ENCODE results near the gene TTC39C.
"Not testable (repeated sequence)": the region's sequence is repeated elsewhere in the genome, so short reads cannot be mapped to it uniquely, and the experiment has no call there.

TTC39C gene

DNA sequence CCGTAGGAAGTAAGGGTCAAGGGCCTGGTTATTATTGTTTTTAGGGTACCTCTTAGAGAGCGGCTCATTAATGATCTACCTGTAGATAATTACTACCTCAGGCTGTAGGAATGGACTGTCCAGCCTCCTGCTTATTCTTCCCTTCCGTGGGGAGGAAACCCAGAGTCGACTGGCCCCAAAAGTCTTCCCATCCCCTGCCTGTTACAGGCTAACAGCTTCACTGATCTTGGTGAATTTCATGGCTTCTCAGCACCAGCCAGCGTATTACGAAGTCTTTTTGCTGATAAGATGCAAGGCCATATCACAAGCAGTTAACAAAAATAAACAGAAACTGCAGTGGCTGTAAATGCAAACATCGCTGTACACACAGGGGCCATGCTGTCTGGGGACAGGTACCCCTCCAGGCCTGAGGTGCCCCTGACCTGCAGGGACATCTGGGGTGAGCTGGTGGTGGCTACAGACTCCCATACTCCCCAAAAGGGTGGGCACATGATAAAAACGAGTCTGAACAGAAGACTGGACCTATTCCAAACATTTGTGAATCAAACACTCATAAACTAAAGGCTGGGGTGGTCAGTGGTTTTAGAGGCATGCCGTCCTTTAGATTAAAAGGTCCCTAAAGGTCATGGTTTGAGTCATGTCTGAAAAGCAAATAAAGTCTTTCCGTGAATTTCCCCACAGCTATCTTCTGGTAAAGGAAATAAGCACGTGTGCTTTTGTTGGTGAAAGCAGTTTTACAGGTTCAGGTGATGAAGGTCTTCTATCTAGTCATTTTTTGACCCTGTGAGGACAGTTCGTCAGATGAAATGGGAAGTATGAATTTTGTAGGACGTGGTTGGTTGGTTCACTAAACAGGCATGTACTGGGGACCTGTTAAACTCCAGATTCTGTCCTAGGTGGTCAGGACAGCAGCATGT lies 36.7 kb downstream of the TTC39C start:
- no peak for DNase-seq (ENCODE audit: extremely low read depth in 1 of 2, low read depth in 1 of 2)

DNA sequence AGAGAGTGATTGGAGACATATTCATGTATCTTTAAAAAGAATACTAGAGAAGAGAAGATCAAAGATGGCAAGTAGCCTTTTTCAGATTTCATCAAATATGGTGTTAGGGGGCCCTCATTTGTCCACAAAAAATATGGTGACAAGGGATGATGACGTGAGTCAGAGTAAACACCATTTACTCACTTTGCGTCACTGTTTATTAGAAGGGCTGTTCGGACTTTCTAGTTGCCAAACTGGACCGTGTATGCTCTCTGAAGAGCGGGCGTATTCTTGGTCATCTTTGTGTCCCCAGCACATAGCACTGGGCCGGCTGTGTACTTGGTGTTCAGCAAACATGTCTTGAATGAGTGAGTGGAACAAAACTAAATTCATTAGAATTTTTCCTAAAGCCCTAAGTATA lies 37.5 kb downstream of the TTC39C start:
- DNase-seq (ENCODE audit: extremely low read depth in 1 of 2, low read depth in 1 of 2) = no peak

DNA sequence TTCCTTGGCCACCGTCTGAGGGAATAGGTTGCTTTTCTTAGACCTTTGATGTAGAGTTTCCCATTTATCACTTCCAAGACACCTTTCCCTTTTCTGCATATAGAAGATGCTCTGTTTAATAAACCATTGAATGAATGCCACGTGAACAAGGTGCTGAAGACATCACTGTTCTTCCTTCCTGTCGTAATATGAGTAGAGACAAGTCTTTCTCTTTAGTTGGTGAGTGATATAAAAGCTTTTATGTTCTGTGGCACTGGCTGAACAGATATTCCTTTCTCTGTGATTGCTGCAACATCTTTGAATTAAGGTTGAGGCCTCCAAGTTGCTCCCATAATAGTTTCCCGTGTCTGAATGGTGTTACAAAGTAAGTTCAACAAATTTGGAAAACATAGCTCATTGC lies 38.7 kb downstream of the TTC39C start:
- DNase-seq (ENCODE audit: extremely low read depth in 1 of 2, low read depth in 1 of 2) = no peak

DNA sequence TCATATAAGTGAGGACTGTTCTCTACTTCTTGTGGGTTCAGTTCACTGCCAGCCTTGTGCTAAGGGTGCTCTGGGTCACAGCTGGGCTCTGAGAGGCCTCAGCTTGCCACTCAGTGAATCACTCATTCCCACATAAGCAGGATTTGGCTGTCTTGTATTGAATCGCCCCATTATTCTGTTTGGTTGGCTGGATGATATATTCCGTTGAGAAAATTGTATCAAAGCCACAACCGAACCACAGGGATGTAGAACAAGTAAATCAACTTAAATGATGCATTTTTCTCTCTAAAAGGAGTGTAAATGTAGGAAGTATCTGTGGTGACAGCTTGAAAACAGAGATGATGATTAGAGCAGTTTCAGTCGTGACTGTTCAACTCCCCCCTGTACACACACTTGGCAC lies 39.6 kb downstream of the TTC39C start:
- peak in 1 of 2 donors; percentile 37 for DNase-seq (ENCODE audit: extremely low read depth in 1 of 2, low read depth in 1 of 2)

DNA sequence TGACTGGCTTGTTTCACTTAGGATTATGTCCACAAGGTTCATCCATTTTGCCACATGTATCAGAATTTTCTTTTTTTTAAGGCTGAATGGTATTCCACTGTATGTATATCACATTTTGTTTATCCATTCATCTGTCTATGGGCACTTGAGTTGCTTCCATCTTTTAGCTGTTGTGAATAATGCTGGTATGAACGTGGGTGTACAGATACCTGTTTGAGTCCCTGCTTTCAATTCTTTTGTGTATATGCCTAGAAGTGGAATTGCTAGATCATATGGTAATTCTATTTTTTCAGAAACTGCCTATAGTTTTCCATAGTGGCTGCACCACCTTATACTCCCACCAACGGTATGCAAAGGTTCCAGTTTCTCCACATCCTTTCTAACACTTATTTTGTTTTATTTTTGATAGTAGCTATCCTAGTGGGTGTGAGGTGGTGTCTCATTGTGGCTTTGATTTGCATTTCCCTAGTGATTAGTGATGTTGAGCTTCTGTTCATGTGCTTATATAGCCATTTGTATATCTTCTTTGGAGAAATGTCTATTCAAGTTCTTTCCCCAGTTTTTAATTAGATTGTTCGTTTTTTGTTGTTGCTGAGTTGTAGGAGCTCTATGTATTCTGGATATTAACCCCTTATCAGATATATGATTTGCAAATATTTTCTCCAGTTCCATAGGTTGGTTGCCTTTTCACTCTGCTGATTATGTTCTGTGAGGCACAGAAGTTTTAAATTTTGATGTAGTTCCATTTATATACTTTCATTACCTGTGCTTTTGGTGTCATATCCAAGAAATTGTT lies 40.7 kb downstream of the TTC39C start:
- DNase-seq (ENCODE audit: extremely low read depth in 1 of 2, low read depth in 1 of 2) = no peak

DNA sequence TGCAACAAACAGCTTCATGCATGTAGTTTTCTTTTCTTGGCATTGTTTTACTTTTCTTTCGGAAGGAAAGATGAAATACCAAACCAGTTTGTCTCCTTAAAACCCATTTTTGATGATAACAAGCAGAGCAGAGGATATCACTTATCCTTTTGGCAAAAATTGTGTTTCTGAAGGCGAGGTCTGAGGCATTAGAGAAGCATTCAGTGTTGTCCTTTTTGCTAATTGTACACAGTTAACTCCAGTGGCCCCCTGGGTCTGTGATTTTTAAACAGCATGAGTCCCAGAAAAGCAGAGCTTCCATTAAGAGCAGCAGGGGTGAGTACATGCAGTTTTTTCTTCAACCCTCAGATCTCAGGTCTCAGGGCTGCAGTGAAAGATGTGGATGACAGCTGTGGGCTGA lies 41.3 kb downstream of the TTC39C start:
- DNase-seq (ENCODE audit: extremely low read depth in 1 of 2, low read depth in 1 of 2) = no peak

DNA sequence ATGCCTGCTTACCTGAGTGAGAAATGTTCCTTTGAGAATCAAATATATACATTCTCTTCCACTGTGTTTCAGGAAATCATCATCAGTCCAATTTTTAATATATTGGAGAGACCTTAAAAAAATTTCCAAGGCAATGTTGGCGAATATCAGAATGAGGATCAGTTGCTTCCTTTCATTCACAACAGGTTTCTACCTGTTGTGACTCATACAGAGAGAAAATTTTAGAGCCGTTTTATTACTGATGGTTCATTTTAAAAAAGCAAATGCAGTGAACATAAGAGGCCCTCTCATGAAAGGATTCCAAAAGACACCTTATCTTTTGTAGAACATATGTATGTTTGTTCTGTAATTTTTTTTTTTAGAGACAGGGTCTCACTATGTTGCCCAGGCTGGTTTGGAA lies 42.0 kb downstream of the TTC39C start:
- DNase-seq (ENCODE audit: extremely low read depth in 1 of 2, low read depth in 1 of 2) = no peak

DNA sequence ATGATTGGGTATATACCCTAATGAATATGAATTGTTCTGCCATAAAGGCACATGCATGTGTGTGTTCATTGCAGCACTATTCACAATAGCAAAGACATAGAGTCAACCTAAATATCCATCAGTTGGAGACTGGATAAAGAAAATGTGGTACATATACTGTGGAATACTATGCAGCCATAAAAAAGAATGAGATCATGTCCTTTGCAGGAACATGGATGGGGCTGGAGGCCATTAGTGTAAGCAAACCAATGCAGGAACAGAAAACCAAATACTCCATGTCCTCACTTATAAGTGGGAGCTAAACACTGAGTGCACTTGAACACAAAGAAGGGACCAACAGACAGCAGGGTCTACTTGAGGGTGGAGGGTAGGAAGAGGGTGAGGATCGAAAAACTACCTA lies 43.2 kb downstream of the TTC39C start:
- DNase-seq (ENCODE audit: extremely low read depth in 1 of 2, low read depth in 1 of 2) = no peak

DNA sequence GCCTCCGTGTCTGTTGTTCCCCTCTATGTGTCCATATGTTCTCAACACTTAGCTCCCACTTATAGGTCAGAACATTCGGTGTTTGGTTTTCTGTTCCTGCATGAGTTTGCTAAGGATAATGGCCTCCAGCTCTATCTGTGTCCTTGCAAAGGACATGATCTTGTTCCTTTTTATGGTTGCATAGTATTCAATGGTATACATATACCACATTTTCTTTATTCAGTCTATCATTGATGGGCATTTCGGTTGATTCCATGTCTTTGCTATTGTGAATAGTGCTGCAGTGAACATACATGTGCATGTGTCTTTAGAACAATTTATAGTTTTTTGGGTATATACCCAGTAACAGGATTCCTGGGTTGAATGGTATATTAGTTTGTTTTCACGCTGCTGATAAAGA lies 44.8 kb downstream of the TTC39C start:
- not testable (repeated sequence) for DNase-seq (ENCODE audit: extremely low read depth in 1 of 2, low read depth in 1 of 2)

DNA sequence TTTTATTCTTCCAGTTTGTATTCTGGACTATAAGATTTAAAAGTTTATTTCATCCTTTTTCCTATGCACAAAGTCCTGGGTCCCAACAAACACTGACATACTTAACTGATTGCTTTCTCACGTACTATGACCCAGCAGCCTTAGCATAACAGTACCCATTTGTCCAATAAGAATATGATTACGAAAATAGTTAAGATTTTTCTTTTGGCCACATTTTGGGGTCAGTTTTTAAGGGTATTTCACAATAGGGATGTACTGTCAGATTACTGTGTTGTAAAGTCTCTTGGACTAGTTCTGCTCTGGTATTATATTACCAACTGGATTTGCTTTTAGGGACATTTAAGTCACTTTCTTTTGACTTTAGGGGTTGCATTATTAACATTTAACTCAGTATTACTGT lies 46.1 kb downstream of the TTC39C start:
- DNase-seq (ENCODE audit: extremely low read depth in 1 of 2, low read depth in 1 of 2) = no peak

DNA sequence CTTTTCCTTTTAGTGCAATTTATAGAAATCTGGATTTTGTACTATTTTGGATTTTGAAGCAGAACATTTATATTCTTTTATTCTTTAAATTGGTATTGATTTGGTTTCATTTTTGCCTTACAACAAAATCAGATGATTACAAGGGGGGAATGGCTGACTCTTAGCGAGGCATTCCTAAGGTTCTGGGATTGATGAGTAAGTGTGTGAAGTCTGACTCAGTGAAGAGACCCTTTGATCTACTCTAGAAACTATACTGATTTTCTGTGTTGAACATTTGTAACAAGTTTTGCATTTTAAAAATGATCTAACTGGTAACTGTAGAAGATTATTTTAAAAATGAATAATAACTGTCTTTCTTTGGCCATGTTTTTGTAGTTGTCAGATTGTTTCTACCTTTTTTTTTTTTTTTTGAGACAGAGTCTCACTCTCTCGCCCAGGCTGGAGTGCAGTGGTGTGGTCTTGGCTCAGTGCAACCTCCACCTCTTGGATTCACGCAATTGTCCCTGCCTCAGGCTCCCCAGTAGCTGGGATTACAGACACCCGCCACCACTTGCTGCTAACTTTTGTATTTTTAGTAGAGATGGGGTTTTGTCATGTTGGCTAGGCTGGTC lies 48.7 kb downstream of the TTC39C start:
- DNase-seq (ENCODE audit: extremely low read depth in 1 of 2, low read depth in 1 of 2) = no peak

DNA sequence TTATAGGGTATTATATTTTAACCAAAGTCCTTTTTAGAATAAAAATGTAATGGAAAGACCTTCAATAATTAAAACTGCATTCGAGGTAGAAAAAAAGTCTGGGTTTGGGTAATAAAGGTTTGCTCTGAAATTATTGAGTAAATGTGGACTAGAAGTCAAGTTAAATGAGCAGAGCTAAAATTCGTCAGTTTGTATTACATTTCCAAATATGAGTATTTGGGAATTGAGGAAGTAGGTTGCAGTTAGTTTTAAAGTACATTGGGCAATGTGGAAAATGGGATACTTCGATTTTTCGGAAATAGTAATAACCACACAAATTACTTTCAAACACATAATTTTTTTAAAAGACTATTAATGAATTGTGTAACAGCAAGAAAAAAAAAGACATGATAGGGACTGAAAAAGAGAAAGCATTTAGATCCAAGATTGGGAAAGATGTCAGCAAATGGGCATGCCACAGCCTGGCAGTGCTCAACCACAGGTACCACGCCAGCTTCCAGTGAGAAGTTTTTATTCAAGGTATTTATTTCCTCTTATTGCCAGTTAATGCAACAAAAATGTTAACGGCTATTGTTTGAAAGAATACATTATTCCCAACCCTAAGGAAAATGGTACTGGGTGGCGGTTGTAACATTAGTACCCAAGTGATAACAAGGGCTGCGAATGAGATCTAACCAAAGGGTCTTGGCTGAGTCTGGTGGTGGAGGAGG lies 50.0 kb downstream of the TTC39C start:
- no peak for DNase-seq (ENCODE audit: extremely low read depth in 1 of 2, low read depth in 1 of 2)

DNA sequence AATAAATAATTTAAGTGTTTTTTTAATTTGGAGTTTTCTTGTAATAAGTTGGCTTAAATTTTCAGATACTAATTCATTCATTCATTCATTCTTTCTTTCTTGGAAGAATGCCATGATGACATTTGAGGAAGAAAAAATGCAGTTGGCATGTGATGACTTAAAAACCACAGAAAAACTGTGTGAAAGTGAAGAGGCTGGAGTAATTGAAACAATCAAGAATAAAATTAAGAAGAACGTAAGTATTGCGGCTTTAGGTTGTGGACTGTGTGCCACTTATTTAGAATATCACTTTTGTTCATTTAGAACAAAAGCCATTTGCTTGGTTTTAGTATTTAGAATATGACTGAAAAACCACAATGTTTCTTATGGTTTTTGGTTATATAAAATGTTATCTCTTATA lies 51.4 kb downstream of the TTC39C start:
- no peak for DNase-seq (ENCODE audit: extremely low read depth in 1 of 2, low read depth in 1 of 2)

DNA sequence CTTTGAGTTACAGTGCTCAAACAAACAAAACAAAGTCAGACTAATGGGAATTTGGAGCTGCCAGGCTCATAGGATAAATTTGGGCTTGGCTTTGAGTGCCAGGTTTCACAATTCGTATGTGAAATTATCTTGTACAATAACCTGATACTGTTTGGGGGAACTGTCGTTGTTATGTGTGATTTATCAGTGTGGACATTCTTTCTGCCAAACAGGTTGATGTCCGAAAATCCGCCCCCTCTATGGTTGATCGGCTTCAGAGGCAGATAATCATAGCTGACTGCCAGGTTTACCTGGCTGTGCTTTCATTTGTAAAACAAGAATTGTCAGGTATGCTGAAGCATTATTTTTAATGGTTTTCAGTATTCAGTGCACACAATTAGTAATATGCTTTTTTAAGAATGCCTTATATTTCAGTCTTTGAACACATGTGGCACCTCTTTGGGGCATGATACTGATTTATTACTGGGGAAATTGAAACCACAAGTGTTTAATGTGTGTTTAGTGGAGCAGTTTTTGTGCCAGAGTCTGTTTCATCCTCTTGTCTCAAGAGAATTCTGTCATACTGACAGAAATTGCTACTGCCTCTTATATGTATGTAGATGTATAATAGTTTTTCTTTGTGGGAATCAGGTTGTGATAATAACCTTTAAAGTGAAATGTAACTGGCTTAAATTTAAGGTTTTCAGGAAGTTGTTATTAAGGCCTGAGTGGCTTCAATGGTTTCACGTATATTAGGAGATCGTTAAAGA lies 54.6 kb downstream of the TTC39C start:
- DNase-seq (ENCODE audit: extremely low read depth in 1 of 2, low read depth in 1 of 2) = no peak

DNA sequence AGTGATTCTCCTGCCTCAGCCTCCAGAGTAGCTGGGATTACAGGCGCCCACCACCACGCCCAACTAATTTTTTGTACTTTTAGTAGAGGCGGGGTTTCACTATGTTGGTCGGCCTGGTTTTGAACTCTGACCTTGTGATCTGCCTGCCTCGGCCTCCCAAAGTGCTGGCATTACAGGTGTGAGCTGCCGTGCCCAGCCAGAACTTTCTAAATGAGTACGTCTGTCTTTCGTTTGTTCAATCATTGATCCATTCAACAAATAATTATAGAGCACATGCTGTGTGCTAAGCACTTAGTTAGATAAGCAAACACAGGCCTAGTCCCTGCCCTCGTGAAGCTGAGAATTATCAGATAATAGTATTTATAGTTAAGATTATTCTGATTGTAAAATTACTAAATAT lies 56.5 kb downstream of the TTC39C start:
- DNase-seq (ENCODE audit: extremely low read depth in 1 of 2, low read depth in 1 of 2) = no peak

DNA sequence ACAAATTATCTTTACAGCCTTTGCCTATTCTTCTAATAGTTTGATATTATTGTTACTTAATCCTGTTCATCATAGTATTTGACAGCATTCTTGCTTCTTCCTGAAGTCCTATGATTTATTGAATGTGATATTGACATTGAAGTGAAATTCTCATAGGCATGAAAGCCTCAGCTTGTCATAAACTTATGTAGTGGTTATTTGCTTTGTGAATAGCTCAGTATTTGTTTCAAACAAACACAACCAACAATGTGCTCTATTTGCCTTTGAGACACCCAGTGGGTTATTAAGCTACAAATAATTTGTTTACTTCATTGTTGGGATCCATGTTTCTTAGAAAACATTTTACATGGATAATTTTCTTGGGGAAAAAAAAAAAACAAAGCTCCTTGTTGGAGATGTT lies 57.2 kb downstream of the TTC39C start:
- no peak for DNase-seq (ENCODE audit: extremely low read depth in 1 of 2, low read depth in 1 of 2)

DNA sequence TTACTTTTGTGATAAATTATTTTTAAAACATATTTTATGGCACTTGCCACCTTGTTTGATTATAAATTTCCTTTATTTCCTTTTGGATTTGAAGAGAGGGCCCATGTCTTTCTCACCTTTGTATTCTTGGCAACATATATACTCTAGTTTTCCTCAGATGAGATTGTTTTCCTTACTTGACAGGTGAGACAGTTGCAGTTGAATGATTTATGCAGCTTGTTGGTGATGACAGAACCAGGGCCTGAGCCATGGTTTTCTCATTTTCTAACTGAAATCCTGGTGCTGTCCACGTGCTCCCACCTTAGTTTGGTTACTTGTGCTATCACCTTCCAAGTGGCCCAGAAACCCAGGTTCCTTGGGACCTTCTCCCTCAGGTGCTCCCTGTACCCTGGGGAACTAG lies 58.2 kb downstream of the TTC39C start:
- no peak for DNase-seq (ENCODE audit: extremely low read depth in 1 of 2, low read depth in 1 of 2)

DNA sequence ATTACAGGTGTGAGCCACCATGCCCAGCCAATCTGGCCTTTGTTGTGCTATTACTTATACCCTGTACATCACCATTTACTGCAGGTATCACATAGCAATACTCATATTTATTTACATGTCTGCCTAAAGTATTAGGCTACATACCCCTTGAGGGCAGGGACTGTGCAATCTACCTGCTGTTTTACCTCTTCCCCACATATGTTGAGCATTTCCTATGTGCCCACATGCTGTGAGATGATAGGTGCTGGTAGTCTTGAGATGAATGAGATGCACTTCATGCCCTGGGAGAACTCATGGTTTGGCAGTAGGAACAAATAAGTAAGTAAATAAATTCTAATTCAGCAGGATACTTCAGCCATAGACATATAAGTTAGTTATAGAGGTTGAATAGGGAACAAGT lies 59.2 kb downstream of the TTC39C start:
- DNase-seq (ENCODE audit: extremely low read depth in 1 of 2, low read depth in 1 of 2) = no peak

DNA sequence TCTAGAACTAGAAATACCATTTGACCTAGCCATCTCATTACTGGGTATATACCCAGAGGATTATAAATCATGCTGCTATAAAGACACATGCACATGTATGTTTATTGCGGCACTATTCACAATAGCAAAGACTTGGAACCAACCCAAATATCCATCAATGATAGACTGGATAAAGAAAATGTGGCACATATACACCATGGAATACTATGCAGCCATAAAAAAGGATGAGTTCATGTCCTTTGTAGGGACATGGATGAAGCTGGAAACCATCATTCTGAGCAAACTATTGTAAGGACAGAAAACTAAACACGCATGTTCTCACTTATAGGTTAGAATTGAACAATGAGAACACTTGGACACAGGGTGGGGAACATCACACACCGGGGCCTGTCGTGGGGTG lies 60.2 kb downstream of the TTC39C start:
- not testable (repeated sequence) for DNase-seq (ENCODE audit: extremely low read depth in 1 of 2, low read depth in 1 of 2)
